GM20000 (cell line): ENCODE data around the gene SDR39U1.

Experiments used
- DNase-seq: peaks from one replicate; pipeline ENCODE4 v3.0.0; 2012; ENCODE audit warnings: low spot score
- TF ChIP-seq, protein P1 (sequence below): IDR thresholded peaks from 2 replicates; pipeline ENCODE4 v1.5.1; 2012; ENCODE audit warnings: mild to moderate bottlenecking, control low read depth; ENCODE audit errors: extremely low read depth, missing control alignments

Gene SDR39U1

DNA sequence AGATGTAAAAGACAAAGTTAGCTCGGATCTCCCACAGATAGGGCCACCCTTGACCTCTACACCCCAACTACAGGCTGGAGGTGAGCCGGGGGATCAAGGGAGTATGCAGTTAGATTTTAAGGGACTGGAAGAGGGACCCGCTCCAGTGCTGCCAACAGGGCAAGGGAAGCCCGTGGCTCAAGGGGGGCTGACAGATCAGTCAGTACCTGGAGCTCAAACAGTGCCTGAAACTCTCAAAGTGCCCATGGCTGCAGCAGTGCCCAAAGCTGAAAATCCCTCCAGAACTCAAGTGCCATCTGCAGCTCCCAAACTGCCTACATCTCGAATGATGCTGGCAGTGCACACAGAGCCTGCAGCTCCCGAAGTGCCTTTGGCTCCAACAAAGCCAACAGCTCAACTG, 33.4 kb downstream of the SDR39U1 start:
- TF ChIP-seq, protein P1, sequence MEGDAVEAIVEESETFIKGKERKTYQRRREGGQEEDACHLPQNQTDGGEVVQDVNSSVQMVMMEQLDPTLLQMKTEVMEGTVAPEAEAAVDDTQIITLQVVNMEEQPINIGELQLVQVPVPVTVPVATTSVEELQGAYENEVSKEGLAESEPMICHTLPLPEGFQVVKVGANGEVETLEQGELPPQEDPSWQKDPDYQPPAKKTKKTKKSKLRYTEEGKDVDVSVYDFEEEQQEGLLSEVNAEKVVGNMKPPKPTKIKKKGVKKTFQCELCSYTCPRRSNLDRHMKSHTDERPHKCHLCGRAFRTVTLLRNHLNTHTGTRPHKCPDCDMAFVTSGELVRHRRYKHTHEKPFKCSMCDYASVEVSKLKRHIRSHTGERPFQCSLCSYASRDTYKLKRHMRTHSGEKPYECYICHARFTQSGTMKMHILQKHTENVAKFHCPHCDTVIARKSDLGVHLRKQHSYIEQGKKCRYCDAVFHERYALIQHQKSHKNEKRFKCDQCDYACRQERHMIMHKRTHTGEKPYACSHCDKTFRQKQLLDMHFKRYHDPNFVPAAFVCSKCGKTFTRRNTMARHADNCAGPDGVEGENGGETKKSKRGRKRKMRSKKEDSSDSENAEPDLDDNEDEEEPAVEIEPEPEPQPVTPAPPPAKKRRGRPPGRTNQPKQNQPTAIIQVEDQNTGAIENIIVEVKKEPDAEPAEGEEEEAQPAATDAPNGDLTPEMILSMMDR: no peak
- no peak for DNase-seq

DNA sequence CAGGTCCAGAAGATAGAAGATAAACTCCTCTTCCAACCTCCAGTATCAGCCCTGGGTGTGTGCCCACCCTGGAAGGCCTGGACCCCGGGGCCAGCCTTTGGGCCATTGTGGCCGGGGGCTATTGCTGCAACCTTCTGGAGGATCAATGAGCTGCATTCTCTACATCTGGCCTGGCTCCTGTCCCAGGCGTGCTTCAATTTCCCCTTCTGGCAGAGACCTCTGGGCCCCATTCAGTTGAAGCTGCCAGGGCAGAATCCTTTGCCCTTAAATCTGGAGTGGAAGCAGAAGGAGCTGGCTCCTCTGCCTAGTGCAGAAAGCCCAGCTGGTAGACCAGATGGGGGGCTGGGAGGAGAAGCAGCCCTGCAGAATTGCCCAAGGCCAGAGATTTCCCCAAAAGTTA, 33.8 kb downstream of the SDR39U1 start:
- TF ChIP-seq, protein P1: no peak
- no peak for DNase-seq

GRCh38 chr14:24407608-24408325, 34.8 kb downstream of the SDR39U1 start:
- TF ChIP-seq, protein P1: no peak
- DNase-seq: no peak

DNA sequence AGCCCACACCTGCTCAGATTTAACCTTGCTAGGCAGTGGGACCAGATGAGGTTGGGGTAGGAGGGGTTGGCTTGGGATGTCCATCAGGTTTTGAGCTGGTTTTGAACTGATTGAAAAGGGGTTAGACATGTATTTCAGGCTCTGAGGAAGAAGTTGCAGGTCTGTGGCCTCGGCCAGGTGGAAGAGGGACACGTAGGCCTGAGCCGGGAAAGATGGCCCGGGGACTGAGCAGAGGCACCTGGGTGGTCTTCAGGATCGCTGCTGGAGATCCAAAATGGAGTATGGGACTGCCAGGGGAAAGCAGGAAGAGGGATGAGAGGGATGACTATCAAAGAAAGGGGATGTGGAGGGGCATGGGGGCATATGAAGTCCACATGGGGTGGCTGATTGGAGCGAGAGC, 36.2 kb downstream of the SDR39U1 start:
- TF ChIP-seq, protein P1: no peak
- no peak for DNase-seq

DNA sequence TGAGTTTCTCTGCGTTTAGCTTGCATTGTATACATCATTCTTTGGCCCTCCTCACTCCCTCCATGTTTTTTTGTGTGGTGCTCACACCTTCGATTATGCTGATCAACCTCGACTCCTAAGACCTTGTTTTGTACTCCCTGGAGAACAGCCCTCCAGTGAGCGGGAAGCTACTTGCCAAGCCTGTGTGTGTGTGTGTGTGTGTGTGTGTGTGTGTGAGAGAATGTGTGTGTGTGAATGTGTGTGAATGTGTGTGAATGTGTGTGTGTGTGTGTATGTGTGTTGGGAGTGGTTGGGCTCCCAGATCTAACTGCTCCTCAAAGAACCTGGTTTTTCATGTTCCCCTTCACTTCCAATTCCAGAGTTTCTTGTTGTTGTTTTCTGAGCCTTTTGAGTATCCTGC, 37.8 kb downstream of the SDR39U1 start:
- TF ChIP-seq, protein P1: no peak
- no peak for DNase-seq

DNA sequence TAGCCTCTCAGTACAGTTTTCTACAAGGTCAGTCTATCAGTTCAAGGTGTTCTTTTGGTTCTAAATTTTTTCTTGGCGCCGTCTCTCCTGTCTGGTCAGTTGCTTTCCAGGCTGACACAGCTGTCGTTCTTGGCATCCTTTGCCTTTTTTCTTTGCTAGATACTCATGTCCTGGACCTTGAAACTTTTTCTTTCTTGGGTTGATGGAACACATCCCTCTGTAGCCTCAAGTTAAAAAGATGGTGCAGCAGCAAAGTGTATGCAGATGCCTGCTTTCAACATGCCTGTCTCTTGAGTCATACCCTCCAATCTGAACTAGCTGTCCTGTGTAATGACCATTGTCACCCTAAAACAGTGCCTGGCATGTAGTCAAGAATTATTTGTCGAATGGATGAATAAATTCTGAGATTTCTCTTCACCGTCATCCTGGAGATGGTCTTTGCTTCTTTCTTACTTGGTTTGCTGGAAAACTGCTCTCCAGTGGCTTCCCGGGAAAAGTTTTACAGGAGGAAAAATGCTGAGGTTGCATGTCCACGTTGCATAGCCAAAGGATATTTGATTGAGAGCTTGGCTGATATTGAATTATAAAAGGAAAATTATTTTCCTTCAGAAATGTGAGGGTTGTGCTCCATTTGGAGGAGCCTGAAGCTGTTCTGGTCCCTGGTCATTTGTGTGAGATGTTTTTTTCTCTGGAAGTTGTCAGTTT, 39.1 kb downstream of the SDR39U1 start:
- DNase-seq: no peak
- TF ChIP-seq, protein P1: no peak
